Measurements from ENCODE around the gene AASDH. TPM values are rescaled to one million over a fixed set of nuclear protein-coding genes. Genes with fewer than 3 reads are reported as not detected.

The AASDH gene
- total RNA-seq = 10.0 and 14.1 TPM in 2 replicates

GRCh38 chr4:56387023-56388001 lies at the start of gene AASDH:
Gene AASDH (minus strand): TSS chr4:56387491. CDS start chr4:56384299, 3,192 bp downstream.
- DNase-seq = peak; percentile 97

DNA sequence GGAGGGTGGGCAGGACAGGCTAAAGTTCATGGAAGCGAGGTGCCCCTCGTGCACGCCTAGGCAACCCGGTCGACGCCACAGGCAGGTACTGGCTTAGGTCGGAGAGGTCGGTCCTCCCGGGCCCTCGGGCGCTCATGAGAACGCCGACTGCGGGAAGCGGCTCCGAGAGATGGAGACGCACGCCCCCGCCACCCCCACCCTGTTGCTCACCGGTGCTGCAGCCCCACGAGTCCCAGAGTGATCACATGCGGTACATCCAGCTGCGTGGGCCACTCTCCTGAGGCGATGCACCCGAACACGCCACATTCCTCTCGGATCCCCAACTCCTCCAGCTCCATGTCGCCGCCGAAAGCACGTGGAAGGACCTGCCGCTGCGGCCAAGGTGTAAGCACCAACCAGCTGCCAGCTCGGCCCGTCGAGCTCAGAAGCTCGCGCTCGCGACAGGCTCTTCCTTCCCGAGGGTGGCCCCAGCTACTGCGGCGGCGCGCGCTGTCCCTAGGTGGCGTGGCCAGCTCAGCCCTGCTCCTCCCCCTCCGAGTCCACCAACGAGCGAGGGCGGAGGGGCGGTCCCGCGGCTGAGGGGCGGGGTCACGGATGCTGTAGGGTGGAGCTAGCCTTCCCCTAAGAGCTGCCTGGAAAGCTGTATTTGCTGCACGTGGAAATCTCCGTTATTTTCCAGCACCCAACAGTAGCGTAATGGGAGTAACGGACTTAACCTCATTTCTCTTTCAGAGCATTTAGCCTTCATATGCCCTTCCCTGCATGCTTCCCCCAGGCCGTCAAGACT lies 48.0 kb upstream of the AASDH start, which contains the start of gene PPAT:
PPAT (minus strand) TSS at position 476 of the 787 bp plus-strand sequence; CDS start at position 338, 138 bp downstream.
- DNase-seq = peak; percentile 99

DNA sequence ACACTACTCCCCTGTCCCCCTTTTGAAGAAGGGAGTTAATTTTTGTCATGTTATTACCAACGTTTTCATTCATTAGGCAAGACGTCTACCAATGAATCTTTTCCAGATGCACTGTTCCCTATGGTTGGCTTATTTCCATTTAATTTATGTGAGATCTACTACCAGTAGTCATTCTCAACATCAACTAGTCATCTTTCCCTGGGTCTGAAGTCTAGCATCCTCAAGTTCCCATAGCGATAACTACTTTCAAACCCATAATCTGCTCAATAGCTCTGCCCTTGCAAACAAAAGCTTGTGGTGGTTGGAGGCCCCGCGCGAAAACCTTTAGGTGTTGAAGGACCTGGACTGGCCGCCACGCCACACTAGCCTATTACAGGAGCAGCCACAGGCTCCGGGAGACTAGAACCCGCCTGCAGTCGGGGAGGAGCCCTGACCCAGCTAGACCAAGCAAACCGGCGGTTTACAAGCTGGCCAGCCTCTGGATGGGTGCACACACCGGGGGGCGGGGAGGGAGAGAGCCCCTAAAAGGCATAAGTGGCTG lies 47.4 kb upstream of the AASDH start:
- peak; percentile 74 for DNase-seq

DNA sequence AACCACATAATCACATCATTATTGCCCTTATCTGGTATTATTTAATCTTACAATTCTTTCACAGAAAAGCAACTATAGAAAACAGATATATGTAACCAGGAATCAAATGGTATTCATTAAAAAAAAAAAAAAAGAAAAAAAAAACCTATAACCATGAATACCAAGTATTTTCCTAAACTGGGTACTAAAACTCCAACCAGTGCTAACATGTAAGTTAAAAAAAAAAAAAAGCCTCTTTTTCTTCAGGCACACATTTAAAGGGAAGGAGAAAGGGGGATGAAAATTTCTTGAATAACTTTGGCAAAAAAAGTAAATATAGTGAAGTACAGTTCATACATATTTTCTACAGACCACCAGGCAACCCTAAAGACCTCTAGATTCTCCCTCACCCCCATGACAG lies 46.0 kb upstream of the AASDH start:
- no peak for DNase-seq

DNA sequence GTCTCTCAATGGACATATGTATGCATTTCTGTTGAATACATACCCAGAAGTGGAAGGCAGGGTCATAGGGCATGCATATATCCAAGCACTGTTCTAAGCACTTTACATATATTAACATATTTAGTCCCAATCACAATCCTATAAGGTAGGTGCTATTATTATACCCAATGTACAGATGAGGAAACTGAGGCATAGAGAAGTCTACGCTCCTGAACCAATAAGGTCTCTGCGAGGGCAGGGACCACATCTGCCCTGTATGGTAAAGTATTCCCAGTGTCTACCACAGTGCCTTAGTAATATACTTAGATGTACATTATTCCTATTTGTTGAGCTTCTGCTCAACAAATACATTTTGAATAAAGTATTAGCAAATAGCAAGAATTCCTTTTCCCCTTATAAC lies 42.9 kb upstream of the AASDH start:
- no peak for DNase-seq

DNA sequence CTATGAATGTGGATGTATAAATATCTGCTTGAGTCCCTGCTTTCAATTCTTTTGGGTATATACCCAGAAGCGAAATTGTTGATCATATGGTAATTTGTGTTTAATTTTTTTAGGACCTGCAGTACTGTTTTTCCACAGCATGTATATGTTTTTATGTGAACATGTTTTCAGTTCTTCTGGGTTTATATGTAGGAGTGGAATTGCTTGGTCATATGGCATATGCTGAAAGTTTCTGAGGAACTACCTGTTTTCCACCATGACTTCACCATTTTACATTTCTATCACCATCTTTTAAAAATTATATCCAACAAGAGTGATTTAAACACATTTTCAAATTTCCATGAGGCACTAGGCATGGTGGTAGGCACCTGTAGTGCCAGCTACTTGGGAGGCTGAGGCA lies 39.9 kb upstream of the AASDH start:
- no peak for DNase-seq

DNA sequence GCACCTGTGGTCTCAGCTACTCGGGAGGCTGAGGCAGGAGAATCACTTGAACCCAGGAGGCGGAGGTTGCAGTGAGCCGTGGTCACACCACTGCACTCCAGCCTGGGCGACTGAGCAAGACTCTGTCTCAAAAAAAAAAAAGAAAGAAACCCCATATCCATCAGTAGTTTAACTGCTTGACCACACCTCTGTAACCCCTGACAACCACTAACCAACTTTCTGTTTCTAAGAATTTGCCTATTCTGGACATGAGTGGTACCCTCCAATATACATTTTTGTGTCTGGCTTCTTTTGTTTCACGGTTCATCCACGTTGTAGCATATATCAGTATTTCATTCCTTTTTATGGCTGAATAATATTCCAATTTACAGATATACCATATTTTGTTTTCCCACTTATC lies 39.0 kb upstream of the AASDH start:
- DNase-seq = no peak

GRCh38 chr4:56425518-56425917 lies 38.2 kb upstream of the AASDH start:
- DNase-seq = no peak

DNA sequence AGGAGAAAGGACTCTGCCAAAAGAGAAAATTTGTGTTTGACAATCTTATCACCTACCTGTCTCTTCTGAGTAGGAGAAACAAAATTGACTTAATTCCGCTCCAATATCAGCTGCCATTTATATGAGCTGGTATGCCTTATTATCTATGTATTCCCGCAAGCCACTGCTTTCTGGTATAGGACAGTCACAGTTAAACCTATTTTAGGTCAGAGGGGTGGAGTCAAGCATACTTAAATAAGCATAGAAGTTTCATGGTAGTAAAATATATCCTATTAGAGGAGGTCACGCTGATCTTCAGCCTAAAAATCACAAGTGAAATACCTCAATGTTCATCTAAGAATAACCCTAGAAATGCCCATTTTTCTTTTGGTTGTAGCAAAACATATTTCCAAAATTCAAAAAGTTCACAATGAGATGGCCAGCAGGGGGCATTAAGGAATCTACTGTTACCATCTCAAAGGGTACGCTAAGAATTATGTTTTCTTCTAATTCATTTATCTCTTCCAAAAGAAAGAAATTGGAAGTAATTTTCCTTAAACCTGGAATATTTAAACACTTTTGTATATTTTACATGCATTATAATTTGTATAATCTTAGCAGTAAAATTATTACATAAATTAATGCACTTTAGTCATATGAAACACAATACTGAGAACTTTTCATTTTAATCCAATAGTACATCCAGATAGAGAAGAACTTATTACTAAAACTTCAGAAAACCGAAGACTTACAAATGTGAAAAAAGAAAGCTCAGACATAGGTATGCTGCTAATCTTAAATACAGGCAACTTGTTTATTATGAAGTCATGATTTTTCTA lies 37.6 kb upstream of the AASDH start:
- DNase-seq = peak; percentile 68

DNA sequence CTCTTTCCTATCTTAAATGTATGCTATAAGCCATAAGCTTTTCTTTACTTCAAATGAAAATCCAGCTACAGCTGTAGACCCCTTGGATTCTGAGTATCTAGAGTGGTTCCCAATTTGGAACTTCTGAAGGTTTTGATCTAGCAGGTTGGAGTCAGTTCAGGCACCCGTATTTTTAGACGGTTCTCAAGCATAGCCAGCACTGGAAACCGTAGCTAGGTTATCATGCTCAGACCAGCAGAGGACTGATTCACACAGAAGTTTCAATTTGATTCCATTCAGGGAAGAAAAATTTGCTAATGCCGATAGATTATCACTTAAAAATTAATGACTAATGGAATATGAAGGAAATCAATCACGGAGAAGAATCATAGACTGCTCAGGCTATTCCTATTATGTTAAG lies 36.9 kb upstream of the AASDH start:
- no peak for DNase-seq

DNA sequence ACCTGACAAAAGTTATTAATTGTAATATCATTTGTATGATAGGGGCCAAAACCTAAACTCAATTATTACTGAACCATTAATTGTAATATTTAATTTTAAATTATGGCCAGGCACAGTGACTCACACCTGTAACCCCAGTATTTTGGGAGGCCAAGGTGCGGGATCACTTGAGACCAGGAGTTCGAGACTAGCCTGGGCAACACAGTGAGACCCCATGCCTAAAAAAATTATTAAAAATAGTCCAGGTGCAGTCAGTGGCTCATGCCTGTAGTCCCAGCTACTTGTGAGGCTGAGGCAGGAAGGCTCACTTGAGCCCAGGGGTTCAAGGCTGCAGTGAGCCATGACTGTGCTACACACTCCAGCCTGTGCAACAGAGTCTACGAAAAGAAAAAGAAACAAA lies 30.1 kb upstream of the AASDH start:
- DNase-seq = no peak

DNA sequence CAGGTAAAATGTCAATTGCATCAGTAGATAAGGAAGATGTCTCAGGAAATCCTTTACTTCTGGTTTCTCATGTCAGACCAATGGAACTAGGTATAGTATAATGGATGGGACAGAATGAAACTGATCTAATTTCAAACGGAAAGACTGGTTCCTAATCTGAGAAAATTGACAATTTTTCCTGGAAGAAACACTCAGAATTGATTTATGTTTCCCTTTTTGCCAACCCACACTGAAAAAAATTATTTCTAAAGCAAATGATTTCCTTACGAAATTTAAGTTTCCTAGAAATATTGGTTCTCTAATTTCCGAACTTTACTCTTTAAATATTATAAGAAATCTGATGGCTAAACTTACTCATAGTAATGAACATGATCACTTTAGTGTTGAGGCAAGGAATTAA lies 29.1 kb upstream of the AASDH start:
- DNase-seq = no peak

DNA sequence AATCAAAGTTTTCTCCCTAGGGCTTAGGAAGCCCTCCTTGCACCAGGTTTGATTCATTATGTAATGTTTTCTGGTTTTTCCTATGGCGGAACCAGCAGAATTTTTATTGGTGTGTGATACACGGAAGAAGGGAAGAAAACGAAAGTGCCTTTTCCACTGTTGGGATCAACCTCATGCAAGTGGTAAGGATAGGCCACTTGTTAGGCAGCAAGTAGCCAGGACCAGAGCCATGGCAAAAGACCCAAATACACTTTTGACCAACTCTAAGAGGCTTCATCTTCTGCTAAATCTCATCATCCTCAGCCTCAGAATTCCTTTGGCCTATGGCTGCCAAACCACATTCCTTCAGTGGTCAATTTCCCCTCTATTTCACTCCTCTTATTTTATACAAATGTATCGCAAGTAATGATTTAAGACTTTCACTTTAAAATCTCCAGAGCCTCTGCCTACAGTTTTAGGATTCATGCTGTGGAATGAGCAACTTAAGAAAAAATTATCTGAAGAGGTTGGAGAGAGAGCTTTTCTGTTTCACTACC lies 26.9 kb upstream of the AASDH start:
- DNase-seq = no peak

DNA sequence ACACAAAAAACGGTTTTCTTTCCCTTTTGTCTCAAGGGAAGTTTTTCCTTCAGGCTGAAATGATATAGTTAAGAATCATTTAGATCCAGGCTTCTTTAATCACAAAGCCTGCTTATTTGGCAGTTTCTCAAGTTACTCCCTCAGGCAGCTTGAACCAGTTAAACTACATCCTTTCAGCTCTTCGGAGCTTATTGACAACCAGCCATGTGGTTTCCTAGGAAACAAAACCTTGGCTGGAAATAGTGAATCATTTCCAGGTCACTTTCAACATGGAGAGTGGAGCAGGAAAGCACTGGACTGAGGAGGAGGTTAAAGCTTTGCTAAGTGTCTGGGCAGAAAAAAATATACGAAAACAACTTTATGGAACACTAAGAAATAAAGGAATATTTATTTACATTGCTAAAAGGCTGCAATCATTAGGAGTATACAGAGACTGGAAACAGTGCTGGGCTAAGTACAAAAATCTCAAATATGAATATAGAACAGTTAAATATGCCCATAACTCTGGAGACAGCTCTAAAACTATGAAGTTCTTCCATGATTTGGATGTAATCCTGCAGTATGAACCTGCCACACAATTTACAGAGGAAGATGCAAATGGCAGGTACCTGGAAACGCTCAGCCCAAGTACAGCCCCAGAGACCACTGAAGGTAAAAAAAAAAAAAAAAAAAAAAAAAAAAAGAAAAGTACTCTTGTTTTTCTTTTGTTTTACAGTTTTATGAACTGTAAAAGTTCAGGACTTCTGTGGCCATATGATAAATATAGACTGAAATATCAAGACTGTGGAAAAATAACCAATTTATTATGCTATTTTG lies 23.2 kb upstream of the AASDH start:
- peak; percentile 98 for DNase-seq

DNA sequence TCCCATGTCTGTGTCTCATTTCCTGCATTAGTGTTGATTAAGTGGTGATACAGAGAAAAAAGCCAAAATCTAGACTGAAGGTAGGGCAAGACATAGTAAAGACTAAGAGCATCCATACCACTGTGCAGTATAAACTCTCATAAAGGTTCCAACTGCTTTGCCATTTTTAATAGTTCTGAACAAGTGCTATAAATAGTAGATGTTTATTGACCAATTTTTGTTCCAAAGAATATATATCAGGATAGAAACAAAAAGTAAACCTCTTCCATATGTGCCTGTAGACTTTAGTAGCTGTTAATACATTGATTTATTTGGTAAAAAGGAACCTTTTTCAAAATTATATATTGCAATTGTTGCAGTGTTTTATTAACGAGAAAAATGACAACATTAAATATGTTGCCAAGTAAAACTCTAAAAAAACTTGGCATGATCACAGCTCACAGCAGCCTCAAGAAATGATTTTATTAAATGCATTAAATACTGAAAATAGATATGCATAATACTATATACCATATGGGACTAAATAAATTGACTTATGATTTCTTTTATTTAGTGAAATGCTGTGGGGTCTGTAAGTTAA lies 22.3 kb upstream of the AASDH start:
- peak; percentile 29 for DNase-seq

DNA sequence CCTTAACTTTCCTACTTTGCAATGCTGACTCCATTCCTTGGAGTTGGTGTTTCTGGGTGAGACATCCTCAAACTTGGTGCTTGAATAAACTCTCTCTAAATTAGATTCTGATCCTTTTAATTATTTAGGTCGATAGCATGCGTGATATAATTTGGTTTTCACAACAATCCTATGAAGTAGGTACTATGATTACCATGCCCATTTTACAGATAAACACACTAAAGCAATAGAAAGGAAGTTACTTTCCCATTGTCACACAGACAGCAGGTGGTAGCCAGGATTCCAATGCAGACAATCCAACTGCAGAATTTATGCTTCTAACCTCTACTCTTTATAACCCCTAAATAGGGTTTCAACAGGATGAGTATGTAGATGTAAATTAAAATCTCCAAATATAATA lies 21.7 kb upstream of the AASDH start:
- no peak for DNase-seq

DNA sequence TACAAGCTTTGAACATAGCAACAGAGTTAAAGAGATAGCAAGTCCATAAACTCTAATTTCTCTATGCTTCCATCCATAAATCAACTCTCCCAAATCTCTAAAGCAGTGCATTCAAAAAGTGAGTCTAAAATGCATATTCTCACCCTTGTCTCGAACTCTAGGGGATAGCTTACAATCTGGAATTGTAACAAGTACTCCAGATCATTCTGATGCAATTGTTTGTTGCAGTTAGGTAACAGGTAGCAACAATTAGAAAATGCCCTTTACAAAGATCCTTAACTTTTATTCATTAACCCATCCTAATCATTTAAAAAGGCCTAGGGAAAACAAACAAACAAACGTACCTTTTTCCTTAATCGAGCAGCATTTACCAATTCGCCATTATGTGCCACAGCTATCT lies 18.9 kb upstream of the AASDH start:
- no peak for DNase-seq

GRCh38 chr4:56405016-56405415 lies 17.7 kb upstream of the AASDH start:
- peak; percentile 52 for DNase-seq

- no peak for DNase-seq
Measured at GRCh38 chr4:56400560-56400959, 13.3 kb upstream of the AASDH start.

DNA sequence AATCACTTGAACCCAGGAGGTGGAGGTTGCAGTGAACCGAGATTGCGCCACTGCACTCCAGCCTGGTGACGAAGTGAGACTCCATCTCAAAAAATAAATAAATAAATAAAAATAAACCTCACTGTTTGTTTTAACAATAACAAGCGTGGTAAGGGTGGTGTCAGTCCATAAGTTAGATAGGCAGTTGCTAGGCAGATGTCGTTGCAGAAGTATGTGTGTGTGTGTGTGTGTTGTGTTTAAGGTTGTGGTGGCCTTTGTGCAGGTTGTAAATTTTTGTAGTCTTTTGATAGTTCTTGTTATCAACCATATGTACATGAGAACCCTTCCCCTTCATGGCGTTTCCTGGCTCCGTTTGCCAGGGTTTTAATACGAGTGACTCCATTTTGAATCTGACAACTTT lies 4.0 kb upstream of the AASDH start:
- DNase-seq = no peak

GRCh38 chr4:56389558-56389957 lies 2.3 kb upstream of the AASDH start:
- no peak for DNase-seq
